ENCODE measurements around the gene CCNA2.

CCNA2 gene

GRCh38 chr4:121800638-121800960, 23.1 kb downstream of the CCNA2 start:
- Histone ChIP-seq H3K4me3 (ENCODE audit: low read length) (peak overlapping the region; percentile 89), H3K27ac (ENCODE audit: low read depth, low read length) (peak overlapping the region; percentile 93), H3K9ac (ENCODE audit: low read length) (peak overlapping the region; percentile 85), H3K27me3 (ENCODE audit: control insufficient read depth, insufficient read depth, low read length) (no peaks in the 10 kb centered on the region), H3K36me3 (ENCODE audit: control insufficient read depth, insufficient read depth, low read length) (no peaks in the 10 kb centered on the region), H3K4me1 (ENCODE audit: control insufficient read depth, insufficient read depth, low read length) (peaks cover 6% of the 10 kb centered on the region)

GRCh38 chr4:121799867-121800501, 23.7 kb downstream of the CCNA2 start:
- H3K4me3 ChIP-seq (ENCODE audit: low read length): no peak overlapping the region

GRCh38 chr4:121799208-121799823, 24.4 kb downstream of the CCNA2 start:
- H3K4me3 ChIP-seq (ENCODE audit: low read length): no peak overlapping the region
- no peaks in the 10 kb centered on the region for H3K27me3 ChIP-seq (ENCODE audit: control insufficient read depth, insufficient read depth, low read length)
- H3K27ac ChIP-seq (ENCODE audit: low read depth, low read length): no peak overlapping the region
- H3K9ac ChIP-seq (ENCODE audit: low read length): no peak overlapping the region
- no peaks in the 10 kb centered on the region for H3K36me3 ChIP-seq (ENCODE audit: control insufficient read depth, insufficient read depth, low read length)
- peaks cover 6% of the 10 kb centered on the region for H3K4me1 ChIP-seq (ENCODE audit: control insufficient read depth, insufficient read depth, low read length)

More at GRCh38 chr4:121799867-121800501, 23.7 kb downstream of the CCNA2 start:
- H3K9ac ChIP-seq (ENCODE audit: low read length): no peak overlapping the region
- H3K27ac ChIP-seq (ENCODE audit: low read depth, low read length): peak overlapping the region; percentile 93
- no peaks in the 10 kb centered on the region for H3K27me3 ChIP-seq (ENCODE audit: control insufficient read depth, insufficient read depth, low read length)
- H3K36me3 ChIP-seq (ENCODE audit: control insufficient read depth, insufficient read depth, low read length): no peaks in the 10 kb centered on the region
- H3K4me1 ChIP-seq (ENCODE audit: control insufficient read depth, insufficient read depth, low read length): peaks cover 6% of the 10 kb centered on the region

- no peak overlapping the region for H3K9ac ChIP-seq (ENCODE audit: low read length)
- H3K4me1 ChIP-seq (ENCODE audit: control insufficient read depth, insufficient read depth, low read length): peaks cover 3% of the 10 kb centered on the region
- no peak overlapping the region for H3K27ac ChIP-seq (ENCODE audit: low read depth, low read length)
Observed at GRCh38 chr4:121796283-121796682, 27.4 kb downstream of the CCNA2 start.

GRCh38 chr4:121794505-121795188, 29.0 kb downstream of the CCNA2 start:
- no peaks in the 10 kb centered on the region for H3K27me3 ChIP-seq (ENCODE audit: control insufficient read depth, insufficient read depth, low read length)
- H3K4me3 ChIP-seq (ENCODE audit: low read length): no peak overlapping the region
- no peaks in the 10 kb centered on the region for H3K36me3 ChIP-seq (ENCODE audit: control insufficient read depth, insufficient read depth, low read length)
- no peak overlapping the region for H3K27ac ChIP-seq (ENCODE audit: low read depth, low read length)
- H3K4me1 ChIP-seq (ENCODE audit: control insufficient read depth, insufficient read depth, low read length): no peaks in the 10 kb centered on the region
- no peak overlapping the region for H3K9ac ChIP-seq (ENCODE audit: low read length)

More at GRCh38 chr4:121796283-121796682, 27.4 kb downstream of the CCNA2 start:
- no peaks in the 10 kb centered on the region for H3K27me3 ChIP-seq (ENCODE audit: control insufficient read depth, insufficient read depth, low read length)
- no peak overlapping the region for H3K4me3 ChIP-seq (ENCODE audit: low read length)
- no peaks in the 10 kb centered on the region for H3K36me3 ChIP-seq (ENCODE audit: control insufficient read depth, insufficient read depth, low read length)

GRCh38 chr4:121792966-121793365, 30.7 kb downstream of the CCNA2 start:
- Histone ChIP-seq H3K27ac (ENCODE audit: low read depth, low read length) (no peak overlapping the region), H3K4me1 (ENCODE audit: control insufficient read depth, insufficient read depth, low read length) (no peaks in the 10 kb centered on the region), H3K4me3 (ENCODE audit: low read length) (no peak overlapping the region), H3K9ac (ENCODE audit: low read length) (no peak overlapping the region), H3K27me3 (ENCODE audit: control insufficient read depth, insufficient read depth, low read length) (no peaks in the 10 kb centered on the region), H3K36me3 (ENCODE audit: control insufficient read depth, insufficient read depth, low read length) (no peaks in the 10 kb centered on the region)

GRCh38 chr4:121791481-121791880, 32.2 kb downstream of the CCNA2 start:
- Histone ChIP-seq H3K27ac (ENCODE audit: low read depth, low read length) (no peak overlapping the region), H3K36me3 (ENCODE audit: control insufficient read depth, insufficient read depth, low read length) (no peaks in the 10 kb centered on the region), H3K27me3 (ENCODE audit: control insufficient read depth, insufficient read depth, low read length) (no peaks in the 10 kb centered on the region), H3K9ac (ENCODE audit: low read length) (no peak overlapping the region), H3K4me1 (ENCODE audit: control insufficient read depth, insufficient read depth, low read length) (no peaks in the 10 kb centered on the region), H3K4me3 (ENCODE audit: low read length) (no peak overlapping the region)

- Histone ChIP-seq H3K36me3 (ENCODE audit: control insufficient read depth, insufficient read depth, low read length) (no peaks in the 10 kb centered on the region), H3K4me3 (ENCODE audit: low read length) (no peak overlapping the region), H3K27ac (ENCODE audit: low read depth, low read length) (no peak overlapping the region), H3K4me1 (ENCODE audit: control insufficient read depth, insufficient read depth, low read length) (no peaks in the 10 kb centered on the region), H3K9ac (ENCODE audit: low read length) (no peak overlapping the region), H3K27me3 (ENCODE audit: control insufficient read depth, insufficient read depth, low read length) (no peaks in the 10 kb centered on the region)
Observed at GRCh38 chr4:121790976-121791375, 32.7 kb downstream of the CCNA2 start.

- no peaks in the 10 kb centered on the region for H3K36me3 ChIP-seq (ENCODE audit: control insufficient read depth, insufficient read depth, low read length)
- H3K9ac ChIP-seq (ENCODE audit: low read length): no peak overlapping the region
- H3K4me1 ChIP-seq (ENCODE audit: control insufficient read depth, insufficient read depth, low read length): no peaks in the 10 kb centered on the region
- H3K4me3 ChIP-seq (ENCODE audit: low read length): no peak overlapping the region
- no peaks in the 10 kb centered on the region for H3K27me3 ChIP-seq (ENCODE audit: control insufficient read depth, insufficient read depth, low read length)
- H3K27ac ChIP-seq (ENCODE audit: low read depth, low read length): no peak overlapping the region
Observed at GRCh38 chr4:121789960-121790829, 33.5 kb downstream of the CCNA2 start.

GRCh38 chr4:121789455-121789854, 34.2 kb downstream of the CCNA2 start:
- Histone ChIP-seq H3K4me3 (ENCODE audit: low read length) (no peak overlapping the region), H3K27me3 (ENCODE audit: control insufficient read depth, insufficient read depth, low read length) (no peaks in the 10 kb centered on the region), H3K36me3 (ENCODE audit: control insufficient read depth, insufficient read depth, low read length) (no peaks in the 10 kb centered on the region), H3K27ac (ENCODE audit: low read depth, low read length) (no peak overlapping the region), H3K4me1 (ENCODE audit: control insufficient read depth, insufficient read depth, low read length) (no peaks in the 10 kb centered on the region), H3K9ac (ENCODE audit: low read length) (no peak overlapping the region)

- Histone ChIP-seq H3K4me3 (ENCODE audit: low read length) (no peak overlapping the region), H3K36me3 (ENCODE audit: control insufficient read depth, insufficient read depth, low read length) (no peaks in the 10 kb centered on the region), H3K9ac (ENCODE audit: low read length) (no peak overlapping the region), H3K27me3 (ENCODE audit: control insufficient read depth, insufficient read depth, low read length) (no peaks in the 10 kb centered on the region), H3K4me1 (ENCODE audit: control insufficient read depth, insufficient read depth, low read length) (no peaks in the 10 kb centered on the region), H3K27ac (ENCODE audit: low read depth, low read length) (no peak overlapping the region)
Observed at GRCh38 chr4:121788896-121789295, 34.8 kb downstream of the CCNA2 start.

GRCh38 chr4:121786221-121786620, 37.5 kb downstream of the CCNA2 start:
- Histone ChIP-seq H3K27me3 (ENCODE audit: control insufficient read depth, insufficient read depth, low read length) (no peaks in the 10 kb centered on the region), H3K4me3 (ENCODE audit: low read length) (no peak overlapping the region), H3K4me1 (ENCODE audit: control insufficient read depth, insufficient read depth, low read length) (no peaks in the 10 kb centered on the region), H3K36me3 (ENCODE audit: control insufficient read depth, insufficient read depth, low read length) (no peaks in the 10 kb centered on the region), H3K27ac (ENCODE audit: low read depth, low read length) (no peak overlapping the region), H3K9ac (ENCODE audit: low read length) (no peak overlapping the region)

Data from rectal smooth muscle tissue (tissue), 1 donor.